ENCODE data around the gene RNF214.
A peak's percentile ranks its signal among the peaks of the same experiment; 100 is the strongest.

The RNF214 gene

GRCh38 chr11:117214404-117215110, 17.9 kb upstream of the RNF214 start:
- no peak for DNase-seq (ENCODE audit: low spot score)

DNA sequence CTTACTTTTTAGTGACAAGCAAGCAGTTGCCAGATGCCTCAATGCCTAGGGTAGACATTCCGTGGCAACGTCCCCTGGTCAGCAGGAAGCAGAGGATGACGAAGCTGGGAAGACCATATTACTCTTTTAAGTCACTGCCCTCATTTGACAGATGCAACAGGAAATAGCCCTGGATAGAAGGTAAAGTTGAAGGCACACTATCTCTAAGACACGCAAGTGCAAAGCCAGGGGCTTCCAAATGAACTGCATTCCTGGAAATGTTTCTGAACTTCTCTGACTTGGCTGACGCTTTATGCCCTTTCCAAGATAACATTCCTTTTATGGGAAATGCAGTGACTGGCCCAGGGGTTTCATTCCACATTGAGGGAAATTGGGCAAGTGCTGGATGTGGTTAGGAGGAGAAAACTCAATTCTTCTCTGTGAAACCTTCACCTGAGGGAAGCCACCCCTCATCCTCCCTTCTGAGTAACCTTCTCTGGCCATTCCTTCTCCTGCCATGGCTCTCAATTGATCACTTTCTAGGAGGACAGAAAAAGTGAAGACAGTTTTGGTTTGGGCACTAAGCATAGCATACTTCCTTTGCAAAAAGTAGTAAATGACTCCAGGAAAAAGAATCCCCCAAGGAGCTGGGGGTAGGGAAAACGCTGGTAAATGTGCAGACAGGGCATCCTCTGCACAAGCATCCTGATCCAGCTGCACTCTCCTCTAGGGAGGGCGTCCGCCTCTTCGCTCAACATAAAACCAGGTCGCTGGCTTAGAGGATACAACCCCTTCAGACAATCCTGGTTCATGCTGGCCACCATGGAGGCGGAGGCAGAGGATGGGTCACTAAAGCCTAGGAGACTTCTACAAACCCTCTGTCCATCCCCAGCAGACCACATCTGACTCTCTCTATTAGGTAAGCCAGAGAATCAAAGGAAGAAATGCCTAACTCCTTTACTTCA, 15.1 kb upstream of the RNF214 start:
- DNase-seq (ENCODE audit: low spot score) = peak; percentile 42

DNA sequence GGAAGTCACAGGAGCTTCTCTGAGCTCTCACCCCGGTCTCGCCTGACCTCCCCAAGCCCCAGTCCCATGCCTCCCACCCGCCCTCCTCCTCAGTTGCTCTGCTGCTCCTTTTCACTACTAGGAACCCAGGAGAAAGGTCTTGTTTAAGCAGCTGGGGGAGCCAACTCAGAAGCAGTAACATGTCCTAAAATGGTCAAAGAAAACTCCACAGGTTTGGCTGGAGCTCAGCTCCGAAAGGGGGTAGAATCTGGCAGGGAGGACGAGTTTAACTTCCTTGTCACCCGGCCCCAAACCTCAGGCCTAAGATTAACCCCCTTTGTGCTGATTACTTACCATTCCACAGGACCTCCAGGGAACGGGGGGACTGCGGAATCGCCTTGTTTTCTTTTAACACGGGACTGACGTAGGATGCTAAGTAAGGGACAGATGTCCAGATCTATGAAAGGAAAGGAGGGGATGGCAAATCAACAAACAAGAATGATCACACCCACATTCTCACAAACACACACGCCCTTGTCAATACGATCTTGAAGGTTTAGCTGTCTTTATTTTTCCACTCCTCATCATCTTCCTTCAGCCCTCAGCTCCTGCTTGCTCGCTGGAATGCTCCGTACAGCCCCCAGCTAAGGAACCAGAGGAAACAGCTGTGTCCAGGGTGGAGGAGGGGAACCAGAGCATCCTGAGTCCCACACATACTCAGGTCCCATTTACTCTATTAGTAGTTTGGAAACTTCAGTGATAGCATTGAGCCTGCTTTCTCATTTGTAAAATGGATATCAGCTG, 14.1 kb upstream of the RNF214 start:
- DNase-seq (ENCODE audit: low spot score) = no peak

DNA sequence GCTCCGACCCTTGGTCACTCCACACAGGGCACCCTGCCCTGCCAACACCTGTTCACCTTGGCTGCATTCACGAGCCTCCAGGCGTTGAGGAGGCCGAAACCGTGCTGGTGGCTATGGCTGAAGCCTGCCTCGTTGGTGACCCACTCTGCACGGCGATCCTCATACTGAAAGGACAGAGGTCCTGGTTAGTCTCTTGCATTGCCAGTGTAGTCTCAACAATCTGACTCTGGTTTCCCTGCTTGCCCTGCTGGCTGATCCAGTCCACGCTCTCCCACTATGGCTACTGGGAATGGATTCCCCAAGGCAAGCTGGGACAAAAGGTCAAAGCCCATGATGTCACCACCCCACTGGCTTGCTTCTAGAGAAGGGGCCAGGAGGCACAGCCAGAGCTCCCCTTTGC, 13.5 kb upstream of the RNF214 start:
- DNase-seq (ENCODE audit: low spot score) = no peak

DNA sequence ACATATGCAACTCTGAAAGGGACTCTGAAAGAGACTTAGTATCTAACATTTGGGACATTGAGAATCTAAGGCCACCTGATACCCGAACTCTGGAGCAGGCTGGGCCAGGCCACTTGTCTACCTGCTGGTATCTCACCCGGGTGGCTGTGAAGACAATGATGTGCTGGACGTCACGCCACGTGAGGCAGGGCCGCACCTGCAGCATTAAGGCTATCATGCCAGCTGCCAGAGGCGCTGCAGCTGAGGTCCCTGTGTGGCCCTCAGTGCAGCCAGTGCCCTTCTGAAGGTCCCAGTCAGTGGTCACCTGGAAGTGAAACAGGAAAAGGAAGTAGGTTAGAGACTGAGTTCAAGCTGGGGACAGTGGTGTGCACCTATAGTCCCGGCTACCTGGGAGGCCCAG, 13.0 kb upstream of the RNF214 start:
- DNase-seq (ENCODE audit: low spot score) = no peak

DNA sequence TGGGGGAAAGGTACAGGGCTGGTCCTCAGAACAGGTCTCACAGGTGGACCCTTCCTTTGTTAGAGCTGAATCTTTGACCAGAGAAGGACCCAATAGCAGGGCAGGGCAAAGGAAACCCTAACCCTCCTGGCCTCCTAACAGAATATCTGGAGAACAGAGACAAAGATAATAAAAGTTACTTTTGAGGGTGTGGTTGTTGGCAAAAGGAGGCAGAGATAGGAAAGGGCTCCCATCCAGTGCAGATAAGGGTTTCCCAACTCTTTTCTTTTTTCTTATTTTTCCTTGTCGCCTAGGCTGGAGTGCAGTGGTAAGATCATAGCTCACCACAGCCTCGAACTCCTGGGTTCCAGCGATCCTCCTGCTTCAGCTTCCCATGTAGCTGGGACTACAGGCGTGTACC, 12.5 kb upstream of the RNF214 start:
- no peak for DNase-seq (ENCODE audit: low spot score)

DNA sequence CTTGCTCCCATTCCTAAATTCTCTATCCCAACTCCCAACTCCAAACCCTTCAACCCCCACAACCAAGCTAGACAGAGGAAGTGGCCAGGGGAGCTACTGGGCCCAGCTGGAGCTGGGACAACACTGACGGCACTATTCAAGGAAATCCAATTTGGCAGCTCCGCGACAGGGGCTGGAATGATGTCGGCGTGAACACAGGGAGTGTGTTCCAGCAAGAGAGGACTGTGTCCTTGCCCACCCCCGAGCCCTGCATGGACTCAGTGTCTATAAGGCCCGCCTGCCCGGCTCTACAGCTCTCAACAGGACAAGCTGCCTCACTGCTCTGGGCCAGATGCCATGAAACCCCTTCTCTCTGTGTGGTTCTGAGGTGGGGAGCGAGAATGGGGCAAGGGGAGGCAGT, 11.9 kb upstream of the RNF214 start:
- DNase-seq (ENCODE audit: low spot score) = no peak

- peak; percentile 34 for DNase-seq (ENCODE audit: low spot score)
Measured at GRCh38 chr11:117220999-117221774, 11.3 kb upstream of the RNF214 start.

DNA sequence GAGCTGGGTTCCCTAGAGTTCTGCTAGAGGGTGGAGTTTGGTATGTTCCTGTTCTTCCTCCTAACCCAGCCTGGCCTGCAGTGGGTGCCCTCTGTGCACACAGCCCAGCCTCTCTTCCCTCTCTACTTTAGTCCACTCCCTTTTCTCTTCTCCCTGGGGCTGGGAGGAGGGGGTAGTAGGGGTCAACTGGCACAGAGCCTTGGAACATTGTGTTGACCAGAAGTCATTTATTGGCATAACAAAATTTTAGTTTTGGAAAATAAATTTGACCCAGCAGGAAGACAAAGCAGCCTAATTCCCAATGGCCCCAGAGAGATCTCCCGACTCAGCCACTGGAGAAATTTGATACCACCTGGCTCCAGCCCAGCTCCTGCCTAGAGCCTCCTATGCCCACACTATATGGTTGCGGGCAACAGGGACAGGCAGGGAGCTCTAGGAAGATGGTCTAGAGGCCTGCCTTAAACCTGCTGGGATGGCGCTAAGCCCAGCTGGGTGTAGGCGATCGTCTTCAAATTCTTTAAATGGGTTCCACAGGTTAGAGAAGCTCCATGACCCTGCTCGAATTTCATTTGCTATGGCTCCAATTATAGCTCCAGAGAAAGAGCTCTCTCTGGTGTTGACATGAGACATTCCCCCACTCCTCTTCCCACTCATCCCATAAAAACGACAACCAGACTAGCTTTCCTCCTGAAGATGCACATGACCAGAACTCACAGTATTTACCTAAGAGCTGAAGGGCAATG, 10.5 kb upstream of the RNF214 start:
- peak; percentile 61 for DNase-seq (ENCODE audit: low spot score)

DNA sequence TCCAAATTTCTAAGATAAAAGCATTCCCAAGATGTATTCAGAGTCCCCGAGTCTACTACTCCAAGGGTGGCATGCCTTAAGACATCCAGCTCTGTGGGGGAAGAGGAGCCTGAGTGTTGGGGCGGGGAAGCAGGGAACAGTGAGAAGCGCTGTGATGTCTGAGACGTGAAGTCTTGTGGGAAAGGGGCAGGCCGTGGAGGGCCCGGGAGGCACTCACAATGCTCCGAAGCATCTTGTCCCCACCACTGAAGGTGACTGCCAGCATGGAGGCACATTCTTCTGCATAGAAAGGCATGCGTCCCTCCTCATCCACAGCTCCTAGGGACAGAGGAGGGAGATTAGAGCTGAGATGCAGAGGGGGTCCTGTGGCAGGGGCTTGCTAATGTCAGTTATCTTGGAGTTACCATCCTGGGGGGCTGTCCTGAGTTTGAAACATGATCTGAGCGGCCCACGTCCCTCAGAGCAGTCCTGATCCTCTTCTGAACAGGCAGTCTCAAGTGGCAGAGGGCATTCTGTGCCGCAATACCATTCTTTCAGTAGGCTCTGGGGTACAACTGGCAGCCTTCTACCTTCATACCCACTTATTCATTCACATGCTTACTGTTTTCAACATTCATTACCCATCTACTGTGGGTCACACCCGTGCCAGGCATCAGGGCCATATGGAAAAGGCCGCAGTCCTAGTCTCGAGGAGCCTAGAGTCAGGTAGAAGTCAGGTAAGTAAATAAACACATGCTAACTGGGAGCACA, 9.3 kb upstream of the RNF214 start:
- no peak for DNase-seq (ENCODE audit: low spot score)

- no peak for DNase-seq (ENCODE audit: low spot score)
Measured at GRCh38 chr11:117223741-117224689, 8.5 kb upstream of the RNF214 start.

DNA sequence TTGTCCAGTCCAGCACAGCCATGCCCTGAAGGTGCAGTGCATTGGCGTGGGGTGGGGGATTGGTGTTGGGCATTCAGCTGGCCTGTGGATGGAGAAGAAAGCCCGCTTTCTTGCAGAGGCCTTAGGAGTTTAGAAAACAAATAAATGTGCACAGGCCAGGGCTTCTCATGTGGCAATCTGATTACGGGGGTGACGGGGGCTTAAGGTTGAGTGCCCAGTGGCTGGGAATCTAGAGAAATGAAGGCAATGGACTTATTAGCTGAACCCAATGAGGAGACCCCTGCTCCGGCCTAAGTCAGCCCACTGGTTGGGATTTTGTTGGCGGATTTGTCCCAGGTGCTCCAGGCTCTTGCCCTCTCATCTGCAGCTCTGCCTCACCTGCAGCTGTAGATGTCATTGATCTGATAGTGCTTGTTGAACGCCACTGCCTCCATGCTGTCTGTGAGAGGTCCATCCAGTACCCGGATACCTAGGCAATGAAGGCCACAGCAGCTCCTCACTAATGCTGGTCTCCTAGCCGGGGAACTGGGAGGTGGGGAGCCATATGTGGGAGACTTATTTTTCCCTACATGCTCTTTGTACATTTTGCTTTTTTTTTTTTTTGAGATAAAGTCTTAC, 6.8 kb upstream of the RNF214 start:
- DNase-seq (ENCODE audit: low spot score) = no peak

DNA sequence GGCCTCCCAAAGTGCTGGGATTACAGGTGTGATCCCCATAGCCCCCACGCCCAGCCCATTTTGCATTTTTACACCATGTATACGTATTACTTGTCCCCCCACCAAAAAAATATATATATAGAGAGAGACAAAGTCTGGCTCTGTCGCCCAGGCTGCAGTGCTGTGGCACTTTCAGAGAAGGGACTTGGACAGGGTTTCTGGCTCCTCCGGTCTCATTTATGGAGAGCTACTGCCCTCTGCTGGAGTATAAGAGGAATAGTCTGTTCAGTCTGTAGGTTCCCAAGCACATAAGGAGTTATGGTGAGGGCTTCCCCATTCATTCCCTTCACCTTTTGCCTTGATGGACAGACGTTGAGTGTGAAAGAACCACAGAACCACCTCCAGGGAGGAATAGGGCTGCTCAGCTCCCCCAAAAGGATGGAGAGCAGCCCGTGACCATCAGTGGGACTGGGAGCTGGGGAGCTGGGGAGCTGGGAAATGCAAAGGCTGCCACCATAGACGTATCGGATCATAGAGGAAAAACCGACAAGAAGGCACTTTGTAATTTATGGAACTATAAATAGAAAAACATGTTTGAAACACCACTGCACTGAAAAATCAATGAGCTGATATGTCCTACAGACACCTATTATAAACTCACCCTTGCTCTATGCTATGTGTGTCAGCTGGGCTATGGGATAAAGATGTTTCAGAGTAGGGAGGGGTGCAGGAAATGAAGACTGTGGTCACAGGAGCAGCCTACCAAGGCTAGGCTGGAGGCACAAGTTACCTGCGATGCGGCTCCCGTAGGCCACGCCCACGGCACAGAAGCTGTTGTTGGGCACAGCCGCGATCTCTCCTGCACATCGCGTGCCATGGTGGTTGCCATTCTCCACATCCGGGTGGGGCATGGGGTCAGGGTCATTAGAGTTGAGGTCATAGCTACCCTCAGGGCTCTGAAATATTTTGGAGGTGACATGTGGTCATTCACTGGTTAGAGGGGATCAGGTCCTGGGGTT, 5.8 kb upstream of the RNF214 start:
- DNase-seq (ENCODE audit: low spot score) = peak; percentile 83

DNA sequence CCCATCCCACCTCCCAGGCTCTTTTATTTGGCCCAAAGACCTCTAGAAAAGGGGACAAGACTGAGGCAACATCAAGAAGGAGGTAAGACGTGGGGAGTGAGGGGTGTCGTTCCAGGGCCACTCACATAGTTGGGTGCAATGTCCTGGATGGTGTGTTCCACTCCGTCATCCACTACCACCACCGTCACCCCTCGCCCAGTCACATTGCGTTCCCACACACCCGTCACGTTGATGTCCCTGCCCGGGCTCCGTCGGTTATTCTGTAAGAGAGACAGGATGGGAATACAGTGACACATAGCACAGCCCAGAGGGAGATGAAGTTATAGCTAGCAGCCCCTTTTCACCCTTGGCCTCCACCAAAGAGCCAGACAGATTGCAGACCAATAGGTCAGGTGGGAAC, 4.4 kb upstream of the RNF214 start:
- DNase-seq (ENCODE audit: low spot score) = no peak

DNA sequence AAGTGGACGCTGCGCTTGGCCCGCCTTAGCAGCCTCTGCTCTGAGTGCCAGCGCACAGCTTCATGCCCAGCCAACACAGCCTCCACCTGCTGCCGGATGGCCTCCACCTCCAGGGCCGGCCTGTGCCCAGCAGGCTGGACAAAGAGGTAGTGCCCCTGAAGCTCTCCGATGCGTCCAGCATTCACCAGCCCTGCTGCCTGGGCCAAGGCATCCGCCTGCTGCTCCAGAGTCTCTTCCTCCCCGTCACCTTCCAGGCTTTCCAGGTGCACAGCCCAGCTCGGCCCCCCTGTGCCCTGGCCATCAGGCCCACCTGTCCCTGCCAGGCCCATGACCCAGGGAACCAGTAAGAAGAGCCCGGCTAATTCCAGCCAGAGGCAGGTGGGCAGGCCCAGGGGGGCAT, 3.1 kb upstream of the RNF214 start:
- no peak for DNase-seq (ENCODE audit: low spot score)

DNA sequence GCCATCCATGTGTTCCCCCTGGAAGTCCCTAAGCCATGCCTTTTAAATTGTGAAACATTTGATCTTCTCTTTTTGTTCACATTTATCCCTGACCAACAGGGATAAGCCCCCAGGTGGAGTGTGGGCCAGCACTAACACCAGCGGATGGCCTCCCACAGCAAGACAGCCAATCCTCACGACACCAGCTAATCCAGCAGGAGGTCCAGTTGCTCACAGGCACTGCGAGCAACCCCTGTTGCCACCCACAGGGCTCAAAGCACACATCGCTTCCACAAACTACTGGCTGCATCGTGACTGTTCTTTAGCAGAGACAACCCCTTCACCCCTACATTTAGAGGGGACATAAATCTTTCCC, 2.6 kb upstream of the RNF214 start:
- no peak for DNase-seq (ENCODE audit: low spot score)

GRCh38 chr11:117230286-117230961, 2.0 kb upstream of the RNF214 start:
- no peak for DNase-seq (ENCODE audit: low spot score)

Data from GM03348 (cell line).